GM18867 (cell line): ENCODE results near the gene CHGA.

Source experiments
- ATAC-seq: cut with Tn5 transposase; IDR thresholded peaks from one replicate; pipeline ENCODE4 v1.9.1; 2021; ENCODE audit warnings: mild to moderate bottlenecking, moderate library complexity; ENCODE audit not compliant: unreplicated experiment

The CHGA gene

DNA sequence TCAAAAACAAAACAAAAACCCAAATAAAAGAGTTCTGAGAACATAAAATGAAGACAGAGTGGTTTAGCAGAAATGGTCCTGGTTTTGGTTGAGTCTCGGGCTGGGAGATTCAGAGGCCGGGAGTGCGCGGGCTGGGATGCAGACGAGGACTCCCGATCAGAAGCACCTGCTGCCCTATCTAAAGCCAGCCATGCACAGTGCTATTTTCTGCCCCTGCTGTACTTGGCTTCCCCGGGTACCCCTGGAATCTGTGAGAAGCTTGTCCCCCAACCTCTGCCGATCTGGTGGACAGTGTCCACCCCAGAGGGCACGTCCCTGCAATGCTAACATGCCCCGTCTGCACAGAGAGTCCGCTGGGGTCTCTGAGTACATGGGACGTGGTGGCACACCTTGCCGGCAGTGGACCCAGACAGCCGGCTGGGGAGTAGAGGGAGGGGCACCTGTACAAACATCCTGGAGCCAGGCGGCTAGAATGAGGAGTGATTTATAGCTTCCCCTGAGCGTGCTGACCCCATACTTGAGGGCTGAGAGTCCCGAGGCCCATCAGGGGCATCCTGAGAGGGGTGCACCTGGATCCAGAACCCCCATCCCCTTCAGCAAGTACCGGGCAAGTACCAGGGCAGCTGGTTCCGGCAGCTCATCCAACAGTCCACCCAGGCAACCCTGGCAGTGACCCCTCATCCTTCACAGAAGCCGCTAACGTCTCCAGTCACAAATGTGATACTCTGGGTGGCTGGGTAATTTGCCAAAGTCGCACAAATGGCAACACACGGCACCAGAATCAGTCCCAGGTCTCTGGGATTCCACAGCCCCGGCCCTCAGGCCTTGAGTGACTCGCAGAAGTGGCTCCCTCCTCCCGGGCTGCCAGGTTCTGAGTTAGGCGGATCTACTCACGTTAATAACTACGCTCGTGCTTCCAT, 37.1 kb downstream of the CHGA start:
- ATAC-seq, result no peak

DNA sequence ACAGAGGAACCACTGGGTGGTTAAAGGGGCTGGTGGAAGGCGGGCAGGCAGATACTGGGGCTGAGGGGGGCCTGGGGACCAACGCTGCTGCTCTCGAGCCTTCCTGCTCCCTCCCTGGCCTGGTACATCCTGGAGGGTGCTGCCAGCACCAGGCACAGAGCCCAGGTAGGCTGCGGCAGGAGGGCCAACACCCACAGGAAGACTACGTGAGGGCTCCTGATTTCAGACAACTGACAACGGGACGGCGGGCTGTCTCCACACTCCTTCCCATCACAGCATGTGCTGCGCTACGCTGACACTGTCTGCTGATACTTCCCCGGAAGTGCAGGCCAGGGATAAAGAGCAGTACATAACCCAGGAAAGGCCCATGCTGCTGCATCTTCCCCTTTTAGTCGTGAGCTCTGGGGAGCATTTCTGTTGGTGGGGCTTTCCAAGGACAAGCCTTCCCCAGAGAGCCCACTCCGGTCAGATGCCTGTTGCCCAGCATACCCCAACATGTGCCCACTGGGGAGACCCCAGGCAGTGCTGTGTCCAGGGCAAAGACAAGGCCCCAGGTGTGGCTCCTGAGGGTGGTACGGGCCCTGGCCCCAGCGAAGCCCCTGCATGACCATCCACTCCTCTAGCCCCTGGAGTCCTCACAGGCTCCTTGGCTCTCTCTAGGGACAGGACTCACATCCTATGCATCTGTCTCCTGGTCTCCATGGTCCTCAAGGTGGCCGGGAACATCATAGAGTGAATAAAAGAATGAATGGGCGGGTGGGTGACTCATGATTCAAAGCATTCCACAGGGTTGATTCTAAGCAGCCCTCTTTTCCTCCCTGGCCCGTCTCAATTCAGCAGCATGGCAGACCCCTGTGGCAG, 38.0 kb downstream of the CHGA start:
- ATAC-seq, result no peak

DNA sequence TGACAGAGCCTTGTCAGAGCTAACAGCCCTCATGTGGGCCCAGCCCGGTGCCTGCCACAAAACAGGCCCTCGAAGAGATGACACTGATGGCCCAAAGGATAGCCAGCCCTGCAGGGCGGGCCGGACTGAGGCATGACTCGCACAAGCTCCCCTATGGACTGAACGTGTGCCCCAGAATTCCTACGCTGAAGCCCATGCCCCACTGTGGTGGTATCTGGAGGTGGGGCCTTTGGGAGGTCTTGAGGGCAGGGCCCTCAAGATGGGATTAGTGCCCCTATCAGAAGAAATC, 38.6 kb downstream of the CHGA start:
- ATAC-seq, result no peak

DNA sequence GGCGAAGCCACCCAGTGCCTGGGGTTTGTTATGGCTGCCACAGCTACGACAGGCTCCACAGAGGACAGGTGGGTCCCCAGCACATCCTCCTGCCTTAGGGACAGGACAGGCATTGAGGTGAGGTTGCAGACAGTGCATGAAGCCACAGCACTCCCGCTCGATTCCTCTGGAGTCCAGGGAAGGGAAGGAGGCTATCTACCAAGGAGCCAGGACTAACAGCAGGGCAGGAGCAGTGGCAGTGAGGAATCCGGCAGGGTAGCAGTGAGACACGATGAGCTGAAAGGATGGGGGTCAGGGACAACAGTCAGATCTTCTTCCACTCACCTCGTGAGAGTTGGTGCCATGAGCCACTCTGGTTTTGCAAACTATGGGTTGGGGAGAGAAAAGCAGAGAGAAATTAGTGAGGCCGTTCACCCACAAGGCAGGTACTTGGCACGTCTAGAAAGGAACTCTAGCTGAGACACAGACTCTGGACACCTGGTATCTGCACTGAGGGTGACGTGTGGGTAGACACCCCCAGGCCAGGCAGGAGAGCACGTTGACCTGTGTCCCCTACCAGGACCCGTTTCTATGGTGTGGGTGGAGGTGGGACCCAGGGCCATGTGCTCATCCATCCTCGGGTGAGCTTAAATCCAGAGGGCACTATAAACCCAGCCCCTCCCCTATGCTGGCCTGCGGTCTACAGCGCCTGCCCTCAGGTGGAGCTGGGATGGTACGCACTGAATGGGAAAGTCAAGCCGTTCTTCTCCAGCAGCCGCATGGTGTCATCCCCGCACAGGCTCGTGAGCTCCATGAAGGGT, 39.3 kb downstream of the CHGA start:
- ATAC-seq, result no peak

DNA sequence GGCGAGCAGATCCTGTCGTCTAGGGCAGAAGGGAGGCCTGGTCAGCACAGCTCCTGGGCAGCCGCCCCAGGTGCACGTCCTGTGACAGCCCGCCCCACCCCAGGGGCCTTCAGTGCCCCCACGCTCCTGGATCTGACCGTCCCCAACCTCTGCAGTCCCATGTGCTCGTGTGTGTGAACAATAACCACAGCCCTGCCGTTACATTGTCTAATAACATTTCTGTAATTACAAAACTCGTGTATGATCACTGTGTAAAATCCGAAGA, 39.8 kb downstream of the CHGA start:
- ATAC-seq, result no peak

DNA sequence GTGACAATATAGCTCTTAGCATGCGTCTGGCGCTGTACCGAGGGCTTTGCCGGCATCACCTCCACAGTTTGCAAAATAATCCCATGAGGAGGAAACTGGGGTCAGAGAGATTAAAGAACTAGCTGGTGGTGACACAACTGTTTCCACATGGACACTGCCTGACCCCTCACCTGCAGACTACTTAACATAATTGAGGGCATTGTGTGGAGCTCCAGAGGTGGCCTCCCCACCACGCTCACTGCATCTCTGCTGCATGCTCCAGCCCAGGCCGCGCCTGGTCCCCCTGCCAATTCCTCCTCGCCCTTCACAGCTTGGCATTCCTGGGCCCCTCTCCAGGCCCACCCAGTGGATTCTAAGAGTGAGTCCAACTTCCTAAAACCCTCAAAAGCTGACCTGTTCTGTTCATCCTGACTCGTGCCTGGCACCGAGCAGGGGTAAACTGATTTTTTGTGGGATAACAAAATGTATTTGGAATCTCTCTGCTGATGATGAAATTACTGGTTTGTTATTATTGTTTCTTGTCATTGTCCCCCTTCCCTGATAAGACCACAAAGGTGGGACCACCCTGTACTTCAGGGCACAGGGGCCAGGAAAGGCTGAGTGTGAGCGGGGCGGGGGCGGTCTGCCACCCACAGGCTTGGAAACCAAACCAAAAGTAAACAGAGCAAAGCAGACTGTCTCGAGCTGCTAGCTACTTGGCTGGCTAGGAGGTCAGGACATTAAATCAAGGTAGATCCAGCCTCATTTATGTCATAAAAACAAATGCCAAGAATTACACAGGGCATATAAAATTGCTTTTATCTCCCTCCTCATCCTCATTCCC, 40.6 kb downstream of the CHGA start:
- ATAC-seq, result no peak

DNA sequence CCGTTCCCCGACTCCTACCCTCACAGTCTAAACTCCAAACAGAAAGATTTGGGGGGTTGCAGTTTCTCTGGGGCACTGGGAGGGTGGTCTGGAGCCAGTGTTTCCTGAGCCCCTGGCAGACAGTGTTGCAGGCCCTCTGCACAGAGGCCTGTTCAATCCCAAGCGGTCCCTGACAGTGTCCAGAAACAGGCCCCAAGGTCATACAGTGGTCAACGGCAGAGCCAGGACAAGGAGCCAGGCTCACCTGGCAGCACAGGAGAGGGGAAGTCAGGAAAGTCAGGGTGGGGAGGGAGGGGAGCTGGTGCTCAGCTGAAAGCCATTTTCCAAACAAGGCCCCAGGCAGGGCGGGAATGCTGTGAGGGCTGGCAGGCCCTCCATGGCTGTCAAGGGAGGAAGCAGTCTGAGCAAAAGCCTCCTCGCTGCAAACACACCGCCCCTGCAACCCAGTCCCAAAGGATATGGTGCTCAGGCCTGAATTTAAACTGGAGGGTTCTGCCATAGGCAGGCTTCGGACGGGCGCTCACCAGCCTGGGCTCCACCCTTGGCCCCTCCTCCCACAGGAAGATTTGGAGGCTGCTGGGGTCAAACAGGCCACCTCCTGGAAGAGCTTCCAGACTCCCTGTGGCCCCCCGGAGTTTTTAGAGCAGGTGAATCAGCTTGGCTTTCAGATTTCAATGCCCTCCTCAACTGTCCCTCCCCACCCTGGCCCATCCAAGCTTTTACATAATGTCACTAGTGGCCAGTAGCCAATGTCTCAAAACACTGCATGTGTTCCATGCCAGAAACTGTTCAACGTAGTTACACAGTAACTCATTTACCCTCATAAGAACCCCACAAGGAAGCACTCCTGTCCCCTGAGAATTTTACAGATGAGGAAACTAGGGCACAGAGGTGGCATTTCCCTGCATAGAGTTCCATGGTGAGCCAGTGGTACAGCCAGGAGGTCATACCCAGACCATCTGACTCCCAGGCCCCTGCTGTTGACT, 41.5 kb downstream of the CHGA start:
- ATAC-seq, result no peak

DNA sequence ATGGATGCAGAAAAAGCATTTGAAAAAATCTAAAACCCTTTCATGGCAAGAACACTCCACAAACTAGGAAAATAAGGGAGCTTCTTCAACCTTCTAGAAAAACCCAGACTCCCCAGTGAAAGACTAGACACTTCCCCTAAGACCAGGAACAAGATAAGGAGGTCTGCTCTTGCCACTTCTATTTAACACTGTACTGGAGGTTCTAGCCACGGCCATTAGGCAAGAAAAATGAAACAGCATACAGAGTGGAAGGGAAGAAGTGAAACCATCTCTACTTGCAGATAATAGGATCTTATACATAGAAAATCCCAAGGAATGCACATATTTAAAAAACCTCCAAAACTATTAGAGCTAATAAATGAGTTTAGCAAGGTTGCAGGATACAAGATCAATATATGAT, 42.3 kb downstream of the CHGA start:
- no peak for ATAC-seq

DNA sequence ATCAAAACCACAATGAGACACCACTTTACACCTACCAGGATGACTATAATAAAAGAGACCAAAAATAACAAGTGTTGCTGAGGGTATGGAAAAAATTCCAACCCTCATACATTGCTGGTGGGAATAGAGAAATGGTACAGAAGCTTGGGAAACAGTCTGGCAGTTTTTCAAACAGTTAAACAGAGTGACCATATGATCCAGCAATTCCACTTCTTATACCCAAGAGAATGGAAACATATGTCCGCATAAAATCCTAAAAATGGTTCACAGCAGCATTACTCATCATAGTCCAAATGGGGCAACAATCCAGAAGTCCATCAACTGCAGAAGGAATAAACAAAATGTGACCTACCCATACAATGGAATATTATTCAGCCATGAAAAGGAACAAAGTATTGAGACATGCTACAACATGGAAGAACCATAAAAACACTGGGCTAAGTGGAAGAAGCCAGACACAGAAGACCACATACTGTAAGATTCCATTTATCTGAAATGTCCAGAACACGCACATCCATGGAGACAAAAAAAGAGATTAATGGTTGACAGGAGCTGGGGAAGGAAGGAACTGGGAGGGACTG, 44.5 kb downstream of the CHGA start:
- ATAC-seq, result no peak

DNA sequence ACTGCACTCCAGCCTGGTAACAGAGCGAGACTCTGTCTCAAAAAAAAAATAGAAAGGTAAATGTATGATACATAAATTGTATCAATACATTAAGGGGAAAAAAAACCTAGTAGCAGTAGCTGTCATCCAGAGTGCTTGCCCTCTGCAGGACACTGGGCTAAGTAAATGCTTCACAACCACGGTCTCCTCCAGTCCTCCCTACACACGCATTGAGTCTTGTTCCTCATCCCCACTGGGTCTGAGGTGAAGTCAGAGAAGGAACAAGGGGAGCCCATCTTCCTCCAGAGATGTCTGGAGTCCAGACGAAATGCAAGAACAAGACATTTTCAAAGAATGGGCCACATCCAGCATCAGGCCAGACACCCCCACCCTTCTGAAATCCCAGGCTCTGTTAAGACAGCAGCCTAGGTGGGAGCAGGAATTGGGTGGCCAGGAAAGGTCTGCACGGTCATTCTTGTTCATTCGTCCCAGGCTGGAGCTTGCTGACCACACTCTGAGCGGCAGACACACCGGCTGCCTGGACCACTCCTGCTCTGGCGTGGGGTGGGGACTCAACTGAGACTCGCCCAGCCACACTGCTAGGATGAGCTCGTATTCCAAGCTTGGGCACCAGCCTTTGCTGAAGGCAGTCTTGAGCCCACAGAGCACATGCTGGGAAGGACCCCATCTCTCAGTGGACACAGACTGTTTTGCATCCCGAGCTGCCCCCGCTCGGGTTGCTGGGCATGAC, 45.5 kb downstream of the CHGA start:
- no peak for ATAC-seq

DNA sequence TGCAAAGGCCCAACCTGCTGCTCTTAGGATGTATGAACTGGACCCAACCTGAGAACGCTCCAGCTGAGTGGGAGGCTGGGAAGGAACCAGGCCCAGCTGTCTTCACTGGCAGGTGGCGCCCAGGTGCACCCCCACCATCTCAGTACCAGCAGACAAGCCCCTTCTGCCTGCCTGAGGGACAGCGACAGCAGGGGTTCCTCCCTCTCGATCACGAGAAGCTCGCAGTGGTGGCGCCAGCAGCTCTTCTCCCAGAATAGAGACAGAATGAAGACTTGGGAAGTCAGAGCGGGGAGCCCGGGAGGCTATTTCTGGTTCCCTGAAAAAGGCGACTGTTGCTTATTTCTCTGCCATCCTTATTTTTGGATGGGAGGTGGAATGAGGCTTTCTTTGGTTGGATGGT, 46.5 kb downstream of the CHGA start:
- ATAC-seq, result no peak

DNA sequence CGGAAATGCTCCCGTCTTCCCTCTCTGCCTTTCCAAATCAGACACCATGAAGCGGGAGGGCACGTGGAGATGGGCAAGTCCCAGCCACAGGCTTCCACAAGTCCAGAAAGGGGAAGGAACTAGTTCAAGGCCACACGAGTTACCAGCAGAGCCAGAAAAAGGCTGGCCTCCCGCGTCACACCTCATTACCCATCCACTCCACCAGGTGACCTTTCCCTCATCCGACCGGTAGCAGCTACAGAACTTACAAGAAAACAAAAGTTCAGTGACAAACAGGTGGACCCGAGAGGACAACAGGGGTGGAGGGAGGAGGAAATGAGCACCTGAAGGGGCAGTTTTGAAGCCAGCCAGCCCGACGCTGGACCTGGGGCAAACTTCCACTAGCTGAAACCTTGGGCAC, 46.9 kb downstream of the CHGA start:
- no peak for ATAC-seq

DNA sequence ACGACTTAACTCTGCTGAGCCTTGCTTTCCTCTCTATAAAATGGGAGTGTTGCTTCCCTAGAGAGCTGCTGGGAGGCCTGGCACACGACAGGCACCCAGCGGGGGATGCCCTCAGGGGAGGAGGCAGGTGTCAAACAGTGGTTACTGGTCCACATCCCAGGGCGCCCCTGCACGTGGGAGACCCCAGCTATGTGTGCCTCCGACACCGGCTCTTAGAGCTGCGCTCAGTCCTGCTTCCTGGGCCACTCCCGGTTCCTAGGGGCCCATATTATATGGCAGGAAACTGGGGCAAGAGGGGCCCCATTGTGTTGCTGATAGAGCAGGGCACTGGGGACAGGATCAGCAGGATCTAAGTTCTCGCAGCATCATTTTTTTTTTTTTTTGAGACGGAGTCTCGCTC, 47.3 kb downstream of the CHGA start:
- ATAC-seq, result no peak

DNA sequence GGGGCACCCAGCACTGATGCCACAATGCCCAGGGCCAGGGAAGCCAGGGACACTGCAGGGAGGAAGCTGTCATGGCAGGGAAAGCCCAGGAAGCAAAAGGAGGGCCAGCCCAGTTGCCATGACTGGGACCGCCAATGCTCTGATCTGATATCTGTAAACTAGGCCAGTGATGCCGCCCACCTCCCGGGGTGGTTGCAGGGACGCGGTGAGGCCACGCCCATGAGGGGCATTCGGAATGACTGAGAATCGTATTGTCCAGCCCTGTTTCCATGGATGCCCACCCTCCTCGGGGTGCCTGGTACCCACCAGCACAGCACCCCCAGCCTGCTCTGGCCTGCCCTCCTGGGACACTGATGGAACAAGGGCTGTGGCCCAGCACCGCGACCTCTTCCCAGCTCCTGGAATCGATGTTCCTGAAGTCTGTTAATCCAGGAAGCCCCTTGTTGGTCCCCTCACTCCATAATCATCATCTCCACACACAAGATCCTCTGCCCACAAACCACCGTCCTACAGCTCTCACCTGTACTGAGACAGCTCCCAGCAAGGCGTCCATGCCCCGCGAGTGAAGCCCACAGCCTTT, 48.7 kb downstream of the CHGA start:
- no peak for ATAC-seq

DNA sequence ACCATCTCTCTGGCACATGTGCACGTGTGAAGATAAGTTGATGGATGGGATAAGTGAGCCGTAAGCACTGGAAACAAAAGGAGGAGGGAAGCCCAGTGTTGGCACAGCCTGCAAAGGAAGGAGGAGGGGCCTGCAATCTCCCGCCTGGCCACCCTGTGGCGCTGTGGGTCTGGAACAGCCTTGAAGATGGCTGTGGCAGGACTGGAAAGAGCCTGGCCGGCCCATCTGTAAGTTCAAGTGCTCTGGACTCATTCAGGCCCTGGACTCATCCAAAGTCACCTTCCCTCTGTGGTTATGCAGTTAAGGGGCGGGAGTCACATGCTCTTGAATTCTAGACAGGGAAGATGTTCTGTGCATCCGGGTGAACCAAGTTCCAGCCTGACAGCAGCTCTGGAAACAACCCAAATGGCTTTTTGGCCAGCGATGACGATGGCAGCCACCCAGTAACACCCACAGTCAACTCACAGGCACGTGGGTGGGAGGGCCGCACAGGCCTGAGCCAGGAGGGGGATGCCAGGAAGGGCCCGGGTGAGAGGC, 50.4 kb downstream of the CHGA start:
- ATAC-seq, result no peak

DNA sequence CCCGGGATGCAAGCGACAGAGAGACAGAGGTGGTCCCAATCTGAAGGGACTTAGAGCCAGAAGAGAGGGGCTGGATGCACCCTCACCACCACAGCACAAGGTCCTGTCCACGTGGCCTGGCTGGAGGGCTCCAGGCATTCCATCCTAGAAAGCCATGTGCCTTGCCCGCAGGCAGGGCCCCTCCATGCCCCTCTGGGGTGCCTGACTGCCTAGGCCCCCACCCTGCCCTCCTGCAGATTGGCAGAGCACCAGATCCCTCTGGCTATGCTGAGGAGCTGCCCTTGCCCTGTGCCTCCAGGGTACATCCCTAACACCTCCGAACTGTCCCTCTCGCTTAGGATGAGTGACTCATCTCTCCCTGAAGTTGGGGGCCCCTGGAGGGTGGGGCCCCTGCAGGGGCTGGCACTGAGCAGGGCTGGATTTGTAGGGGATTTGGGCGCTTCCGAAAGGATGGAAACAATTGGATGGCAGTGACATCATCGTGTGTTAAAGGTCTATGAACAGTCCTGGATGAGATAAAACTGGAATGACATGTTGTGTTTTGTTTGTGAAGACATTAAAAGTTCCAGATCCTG, 50.9 kb downstream of the CHGA start:
- ATAC-seq, result no peak

DNA sequence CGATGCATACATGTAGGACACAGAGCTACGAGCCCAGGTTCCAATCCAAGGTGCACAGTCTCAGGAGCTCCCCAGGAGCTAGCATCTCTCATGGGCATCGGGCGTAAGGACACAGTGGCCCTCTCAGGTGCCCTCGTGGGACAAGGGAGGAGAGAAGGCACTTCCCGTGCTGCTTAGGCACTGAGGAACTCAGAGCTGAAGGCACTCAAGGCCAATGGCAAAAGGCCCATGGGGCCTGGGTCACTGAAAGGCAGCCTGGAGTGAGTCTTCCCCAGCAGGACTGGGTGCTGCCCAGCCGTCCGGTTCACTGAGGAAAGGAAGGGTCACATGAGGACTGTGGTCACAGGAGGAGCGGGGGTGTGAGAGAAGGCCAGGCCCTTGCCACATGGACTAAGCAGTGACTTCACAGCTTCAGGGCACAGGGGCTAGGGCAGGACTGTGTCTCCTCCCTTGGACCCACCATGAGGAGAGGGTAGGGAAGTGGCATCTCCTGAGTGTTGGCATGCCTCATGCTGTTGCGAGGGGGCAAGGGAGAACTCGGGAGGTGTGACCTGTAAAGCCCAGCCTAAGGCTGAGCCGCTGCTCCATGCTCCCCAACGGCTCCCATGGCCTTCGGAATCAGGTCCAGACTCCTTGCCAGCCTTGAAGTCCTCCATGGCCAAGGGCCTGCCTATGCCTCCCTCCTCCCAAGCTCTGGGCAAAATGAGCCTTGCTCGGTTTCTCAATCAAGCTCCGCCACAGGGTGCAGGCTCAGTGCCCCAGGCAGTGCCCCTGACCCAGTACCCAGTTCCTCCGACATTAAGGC, 51.8 kb downstream of the CHGA start:
- ATAC-seq, result no peak
